Uterus (tissue), 4 donors: ENCODE results near the gene TMEM131. TPM values are rescaled to one million over a fixed set of nuclear protein-coding genes. Genes with fewer than 3 reads are reported as not detected.

Experiments
- DNase-seq, 2 donors: peaks; one replicate each; pipeline ENCODE4 v3.0.0-alpha.2; 2019 to 2020
- H3K27ac ChIP-seq, 2 donors: fragments of 200-600 bp; sonication (generic); 1 replicate in 1 of 2; 2 replicates in 1 of 2; pipeline ENCODE4 v1.5.1; 2016 to 2018
- H3K27me3 ChIP-seq, 2 donors: fragments of 200-600 bp; sonication (generic); one replicate each; pipeline ENCODE4 v1.5.1; 2018 to 2019; ENCODE audit warnings: control low read depth in 1 of 2
- H3K36me3 ChIP-seq, 2 donors: fragments of 200-600 bp; sonication (generic); one replicate each; pipeline ENCODE4 v1.5.1; 2019; ENCODE audit warnings: control low read depth in 1 of 2
- H3K4me1 ChIP-seq, 2 donors: fragments of 200-600 bp; sonication (generic); one replicate each; pipeline ENCODE4 v1.5.1; 2018 to 2019; ENCODE audit warnings: control low read depth in 1 of 2
- H3K4me3 ChIP-seq, 2 donors: fragments of 200-600 bp; sonication (generic); 1 replicate in 1 of 2; 2 replicates in 1 of 2; pipeline ENCODE4 v1.5.1; 2018 to 2019; ENCODE audit warnings: mild to moderate bottlenecking in 1 of 2
- H3K9me3 ChIP-seq, 2 donors: fragments of 200-600 bp; sonication (generic); one replicate each; pipeline ENCODE4 v1.5.1; 2019; ENCODE audit warnings: control low read depth in 1 of 2
- POLR2A ChIP-seq, 2 donors: fragments of 450-650 bp; IDR thresholded peaks; one replicate each; pipeline ENCODE4 v1.6.1; 2016; ENCODE audit warnings: antibody characterized with exemption in 2 of 2, mild to moderate bottlenecking in 1 of 2, moderate library complexity in 1 of 2
- intact Hi-C: fragments of 100-400 bp; cut with DNase I; formaldehyde crosslinking; loops from one replicate; pipeline ENCODE4 v1.15.1; 2023; ENCODE audit warnings: low total_unique reads
- total RNA-seq, 4 donors: library from RNA; depleted of rRNA in 3 of 4; stranded (reverse); fragments of >200 nt in 3 of 4; gene quantifications; one replicate each; pipeline versions ENCODE4 v1.1.0 to v1.2.4, GENCODE V29; 2014 to 2023
- TF ChIP-seq, protein P1 (sequence below), 4 experiments: fragments of 200-600 bp in 2 of 4; fragments of 450-650 bp in 2 of 4; sonication (generic) in 2 of 4; IDR thresholded peaks; one replicate each; pipeline ENCODE4 v1.5.1; 2016 to 2019; ENCODE audit warnings: antibody characterized with exemption in 4 of 4, mild to moderate bottlenecking in 2 of 4, moderate library complexity in 1 of 4
- donor health status: DM: yes; HTN: yes; CAD: no.

The TMEM131 gene
- total RNA-seq, 4 donors from 2014 or later = 14.1 to 62.4 (median 35.4) TPM

DNA sequence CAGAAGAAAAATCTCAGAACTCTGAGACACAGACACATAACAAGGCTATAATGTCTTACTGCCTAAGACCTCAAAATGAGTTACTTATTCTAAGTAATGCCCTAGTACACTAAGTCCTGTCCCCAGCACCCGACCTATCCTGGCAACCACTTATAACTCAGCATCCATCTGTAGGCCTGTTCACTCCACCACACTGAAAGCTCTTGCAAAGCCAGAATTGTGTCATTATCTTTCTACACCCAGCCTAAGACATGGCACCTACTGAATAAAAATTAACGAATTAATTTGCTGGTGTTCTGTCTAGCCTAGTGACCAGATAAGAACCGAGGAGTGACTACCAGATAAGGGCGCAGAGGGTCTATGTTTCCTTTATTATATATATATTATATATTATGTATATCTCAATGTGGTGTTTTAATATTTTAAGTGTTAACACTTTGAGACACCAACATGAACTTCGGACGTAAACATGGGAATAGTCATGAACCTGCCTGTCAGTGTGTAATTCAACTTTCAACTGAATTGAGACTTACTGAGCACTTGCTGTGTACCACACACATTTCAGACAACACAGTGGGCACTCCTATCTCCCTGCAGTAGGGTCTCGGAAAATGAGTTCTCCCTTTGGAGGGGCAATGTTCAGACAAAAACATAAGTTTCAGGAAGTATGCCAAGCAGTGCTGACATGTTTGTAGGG lies 27.7 kb downstream of the TMEM131 start:
- intact Hi-C loops = no loop called here
- no peak overlapping the region for H3K4me3 ChIP-seq
- TF ChIP-seq POLR2A (IDR thresholded peaks at IDR 0.05) = no peak
- TF ChIP-seq, protein P1, sequence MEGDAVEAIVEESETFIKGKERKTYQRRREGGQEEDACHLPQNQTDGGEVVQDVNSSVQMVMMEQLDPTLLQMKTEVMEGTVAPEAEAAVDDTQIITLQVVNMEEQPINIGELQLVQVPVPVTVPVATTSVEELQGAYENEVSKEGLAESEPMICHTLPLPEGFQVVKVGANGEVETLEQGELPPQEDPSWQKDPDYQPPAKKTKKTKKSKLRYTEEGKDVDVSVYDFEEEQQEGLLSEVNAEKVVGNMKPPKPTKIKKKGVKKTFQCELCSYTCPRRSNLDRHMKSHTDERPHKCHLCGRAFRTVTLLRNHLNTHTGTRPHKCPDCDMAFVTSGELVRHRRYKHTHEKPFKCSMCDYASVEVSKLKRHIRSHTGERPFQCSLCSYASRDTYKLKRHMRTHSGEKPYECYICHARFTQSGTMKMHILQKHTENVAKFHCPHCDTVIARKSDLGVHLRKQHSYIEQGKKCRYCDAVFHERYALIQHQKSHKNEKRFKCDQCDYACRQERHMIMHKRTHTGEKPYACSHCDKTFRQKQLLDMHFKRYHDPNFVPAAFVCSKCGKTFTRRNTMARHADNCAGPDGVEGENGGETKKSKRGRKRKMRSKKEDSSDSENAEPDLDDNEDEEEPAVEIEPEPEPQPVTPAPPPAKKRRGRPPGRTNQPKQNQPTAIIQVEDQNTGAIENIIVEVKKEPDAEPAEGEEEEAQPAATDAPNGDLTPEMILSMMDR (IDR thresholded peaks at IDR 0.05) = no peak
- H3K4me1 ChIP-seq = peaks cover 0 to 8% of the 10 kb centered on the region in 2 donors
- no peak for DNase-seq
- H3K27me3 ChIP-seq = no peaks in the 10 kb centered on the region
- H3K36me3 ChIP-seq = no peaks in the 10 kb centered on the region
- H3K27ac ChIP-seq = no peak overlapping the region
- H3K9me3 ChIP-seq = no peaks in the 10 kb centered on the region

DNA sequence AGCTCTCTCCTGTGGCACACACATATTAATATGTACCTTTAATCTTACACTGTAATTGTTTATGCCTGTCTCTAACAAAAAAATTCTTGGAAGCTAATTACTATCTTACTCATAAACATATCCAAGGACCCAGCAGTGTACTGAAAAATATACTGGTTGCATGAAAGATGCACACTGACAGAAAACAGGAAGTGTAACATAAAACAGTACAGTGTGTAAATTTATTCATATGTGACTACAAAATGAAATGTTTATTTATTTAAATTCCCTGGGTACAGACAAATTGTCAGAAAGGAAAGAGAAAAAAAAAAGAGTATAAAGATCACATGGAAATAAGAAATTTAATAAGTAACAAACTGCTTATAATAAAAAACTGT lies 28.5 kb downstream of the TMEM131 start:
- Histone ChIP-seq H3K4me3 (no peak overlapping the region), H3K27ac (no peak overlapping the region), H3K4me1 (peaks cover 0 to 8% of the 10 kb centered on the region in 2 donors), H3K27me3 (no peaks in the 10 kb centered on the region), H3K9me3 (no peaks in the 10 kb centered on the region), H3K36me3 (no peaks in the 10 kb centered on the region)
- no peak for DNase-seq
- TF ChIP-seq, protein P1 (IDR thresholded peaks at IDR 0.05) = no peak
- no peak for TF ChIP-seq POLR2A (IDR thresholded peaks at IDR 0.05)
- intact Hi-C loops = no loop called here

DNA sequence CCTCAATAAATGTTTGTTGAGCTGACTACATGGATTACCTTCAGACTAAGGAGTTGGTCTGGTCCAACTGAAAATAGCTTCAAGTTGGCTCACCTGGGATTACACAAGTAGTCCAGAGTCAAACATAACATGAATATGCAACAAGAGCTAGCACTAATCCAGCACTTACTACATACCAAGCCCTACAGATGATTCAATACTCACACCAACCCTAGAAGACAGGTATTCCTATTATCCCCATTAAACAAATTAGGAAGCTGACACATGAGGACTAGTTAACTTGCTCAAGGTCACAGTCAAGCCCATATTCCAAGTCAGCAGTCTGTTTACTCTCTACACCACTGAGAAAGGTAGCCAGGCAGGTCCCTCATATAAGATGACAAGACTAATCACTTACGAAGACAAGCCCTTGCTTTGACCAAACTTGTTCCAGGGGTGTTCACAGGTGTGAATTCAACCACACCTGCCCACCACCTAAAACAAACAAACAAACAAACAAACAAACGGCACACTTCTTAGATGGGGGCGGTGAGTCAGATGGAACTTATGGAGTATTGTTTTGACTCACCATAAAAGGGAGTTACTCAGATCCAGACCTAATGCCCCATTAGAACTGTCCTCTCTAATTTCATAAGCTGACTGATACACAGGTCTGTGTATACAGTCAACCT lies 29.1 kb downstream of the TMEM131 start:
- Histone ChIP-seq H3K36me3 (no peaks in the 10 kb centered on the region), H3K27me3 (no peaks in the 10 kb centered on the region), H3K27ac (no peak overlapping the region), H3K4me1 (peaks cover 0 to 8% of the 10 kb centered on the region in 2 donors), H3K4me3 (no peak overlapping the region), H3K9me3 (no peaks in the 10 kb centered on the region)
- TF ChIP-seq POLR2A (IDR thresholded peaks at IDR 0.05) = no peak
- TF ChIP-seq, protein P1 (IDR thresholded peaks at IDR 0.05) = no peak
- DNase-seq = no peak
- intact Hi-C loops = no loop called here

DNA sequence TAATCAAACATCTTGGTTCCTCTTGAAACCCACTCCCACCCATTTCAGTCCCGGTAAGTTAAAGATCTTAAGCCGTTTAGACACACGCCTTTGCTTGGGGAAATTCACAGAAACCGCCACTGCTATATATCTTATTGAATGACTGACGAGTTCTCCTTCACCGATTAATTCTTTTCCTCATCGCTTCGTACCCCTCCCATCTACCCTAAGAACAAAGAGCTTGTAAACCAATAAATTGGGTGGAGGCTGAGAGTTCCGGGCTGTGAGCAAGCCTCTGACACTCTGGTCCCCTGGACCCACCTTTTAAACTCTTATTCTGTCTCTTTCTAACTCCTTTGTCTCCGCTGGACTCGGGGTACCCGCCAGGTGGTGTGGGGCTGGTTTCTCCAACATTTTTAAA lies 30.6 kb downstream of the TMEM131 start:
- TF ChIP-seq POLR2A (IDR thresholded peaks at IDR 0.05) = no peak
- TF ChIP-seq, protein P1 (IDR thresholded peaks at IDR 0.05) = no peak
- Histone ChIP-seq H3K27ac (no peak overlapping the region), H3K36me3 (no peaks in the 10 kb centered on the region), H3K27me3 (no peaks in the 10 kb centered on the region), H3K4me3 (no peak overlapping the region), H3K4me1 (peaks cover 0 to 8% of the 10 kb centered on the region in 2 donors), H3K9me3 (no peaks in the 10 kb centered on the region)
- no peak for DNase-seq
- intact Hi-C loops = no loop called here

DNA sequence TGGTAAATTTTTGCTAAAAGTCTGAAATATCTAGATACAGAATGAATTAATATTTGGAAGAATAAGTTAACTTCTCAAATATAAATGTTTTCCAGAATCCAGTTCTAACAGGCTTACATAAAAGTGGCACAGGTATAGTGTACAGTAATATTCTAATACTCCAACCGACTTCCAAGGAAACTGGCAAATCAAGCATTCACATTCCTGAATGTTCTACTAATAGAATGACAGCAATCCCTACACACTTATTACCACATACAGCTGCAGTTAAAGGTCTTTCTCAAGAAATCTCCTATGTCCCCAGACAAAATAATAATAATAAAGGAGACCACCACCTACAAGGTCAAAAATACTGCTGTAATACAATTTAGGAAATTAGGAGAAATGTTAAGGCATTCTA lies 31.9 kb downstream of the TMEM131 start:
- intact Hi-C loops = no loop called here
- no peak for TF ChIP-seq POLR2A (IDR thresholded peaks at IDR 0.05)
- TF ChIP-seq, protein P1 (IDR thresholded peaks at IDR 0.05) = no peak
- Histone ChIP-seq H3K4me3 (no peak overlapping the region), H3K9me3 (no peaks in the 10 kb centered on the region), H3K27ac (no peak overlapping the region), H3K36me3 (peaks cover 0 to 2% of the 10 kb centered on the region in 2 donors), H3K4me1 (peaks cover 0 to 8% of the 10 kb centered on the region in 2 donors), H3K27me3 (no peaks in the 10 kb centered on the region)
- DNase-seq = no peak
